ENCODE data around the gene LPCAT2. TPM values are rescaled to one million over a fixed set of nuclear protein-coding genes. Genes with fewer than 3 reads are reported as not detected.

Gene LPCAT2
- total and polyA plus RNA-seq, 2 of the 8 experiments (the other 6 are each of a cell fraction or from before 2014, with no cell fraction given): 2.2 to 10.6 TPM

GRCh38 chr16:55464375-55464774 is 44.5 kb upstream of the LPCAT2 start:
- no peak overlapping the region for H4K91ac ChIP-seq (replicated peaks; ENCODE audit: insufficient read length, low read length)
- no peaks in the 10 kb centered on the region for H4K20me1 ChIP-seq (replicated peaks in 1 of 2; ENCODE audit: control insufficient read depth in 1 of 2, insufficient read depth in 2 of 2, low read length in 2 of 2)
- H4K5ac ChIP-seq (ENCODE audit: insufficient read length, low read depth, low read length): no peak overlapping the region
- H3K79me2 ChIP-seq (ENCODE audit: control insufficient read depth in 1 of 2, insufficient read depth in 2 of 2, low read length in 2 of 2): no peaks in the 10 kb centered on the region
- H3K4ac ChIP-seq (replicated peaks; ENCODE audit: insufficient read length, low read depth, low read length): no peak overlapping the region
- H3K9ac ChIP-seq (replicated peaks in 1 of 4; ENCODE audit: extremely low read depth in 1 of 4, low read depth in 3 of 4, low read length in 3 of 4): no peak overlapping the region
- no peak overlapping the region for H3K4me3 ChIP-seq (ENCODE audit: extremely low read depth in 1 of 4, insufficient read depth in 2 of 4, low read depth in 3 of 4, low read length in 4 of 4)
- H2AFZ ChIP-seq (ENCODE audit: low read length): no peak overlapping the region
- TF ChIP-seq SP2 (IDR thresholded peaks at IDR 0.05; ENCODE audit: low read length): no peak
- no peak for TF ChIP-seq POLR2A (IDR thresholded peaks at IDR 0.05; ENCODE audit: control extremely low read depth in 1 of 2, low read depth in 2 of 2, low read length in 2 of 2)
- TF ChIP-seq SAP30 (IDR thresholded peaks at IDR 0.05; ENCODE audit: insufficient read depth, insufficient replicate concordance, low read length): no peak
- TF ChIP-seq NRF1 (IDR thresholded peaks at IDR 0.05; ENCODE audit: low read depth, low read length): no peak
- no peak for TF ChIP-seq RFX5 (IDR thresholded peaks at IDR 0.05; ENCODE audit: borderline replicate concordance, low read depth, low read length)
- TF ChIP-seq HDAC2 (IDR thresholded peaks at IDR 0.05; ENCODE audit: borderline replicate concordance in 1 of 2, low read depth in 2 of 2, low read length in 2 of 2): no peak
- no peak for TF ChIP-seq GTF2F1 (IDR thresholded peaks at IDR 0.05; ENCODE audit: borderline replicate concordance, low read depth, low read length)
- no peak for TF ChIP-seq EGR1 (IDR thresholded peaks at IDR 0.05; ENCODE audit: borderline replicate concordance, low read depth, low read length)
- no peak overlapping the region for H2BK12ac ChIP-seq (ENCODE audit: low read depth, low read length)
- no peak overlapping the region for H4K8ac ChIP-seq (ENCODE audit: extremely low read depth, insufficient read depth, low read length)
- no peak overlapping the region for H3K23ac ChIP-seq (ENCODE audit: insufficient read length)
- H3K36me3 ChIP-seq (ENCODE audit: control insufficient read depth in 2 of 4, insufficient read depth in 4 of 4, low read length in 3 of 4): no peaks in the 10 kb centered on the region
- H3K18ac ChIP-seq (ENCODE audit: extremely low read depth, low read length): no peak overlapping the region
- ChIA-PET CTCF (ENCODE audit: partially characterized antibody) (interaction anchor here (0.6 to 19.1 kb wide), 76 partner anchors 8 to 1007 kb away, joined by 3 to 446 read pairs (median 6); partner anchors contain the start of genes CAPNS2, CES1 and SLC6A2), POLR2A (ENCODE audit: partially characterized antibody) (no interaction called here)
- no peak for DNase-seq (ENCODE audit: low read depth in 1 of 2, low spot score in 2 of 2)
- H2BK5ac ChIP-seq (ENCODE audit: low read depth, low read length): no peak overlapping the region
- no peaks in the 10 kb centered on the region for H3K9me3 ChIP-seq (ENCODE audit: insufficient read depth in 2 of 2, low read depth in 1 of 2, low read length in 1 of 2)
- H2BK120ac ChIP-seq (replicated peaks; ENCODE audit: low read depth, low read length): no peak overlapping the region
- H3K4me2 ChIP-seq (ENCODE audit: insufficient read depth in 1 of 2, low read depth in 2 of 2, low read length in 2 of 2): no peak overlapping the region
- H3K56ac ChIP-seq (replicated peaks; ENCODE audit: insufficient read length, low read depth, low read length): no peak overlapping the region
- H3K14ac ChIP-seq (ENCODE audit: insufficient read length): no peak overlapping the region
- H2BK15ac ChIP-seq (ENCODE audit: low read length): no peak overlapping the region
- H3K79me1 ChIP-seq (ENCODE audit: low read depth, low read length): no peaks in the 10 kb centered on the region
- no peaks in the 10 kb centered on the region for H3K23me2 ChIP-seq (ENCODE audit: low read depth, low read length)
- no peaks in the 10 kb centered on the region; a peak in 3 of 7 replicates for H3K27me3 ChIP-seq (replicated peaks in 1 of 4; ENCODE audit: control insufficient read depth in 3 of 4, extremely low read depth in 1 of 4, insufficient read depth in 3 of 4, low read length in 3 of 4)
- no peak overlapping the region for H2BK20ac ChIP-seq (ENCODE audit: low read length)
- FAIRE-seq: no peak
- WGBS, 2 experiments (ENCODE audit: extremely low coverage in 1 of 2, insufficient coverage in 1 of 2, insufficient read length in 1 of 2, insufficient replicate concordance in 2 of 2, low coverage in 1 of 2, low lambda C conversion rate in 2 of 2, missing lambda C conversion rate in 1 of 2): 75% methylated on average over 4 of the region's 4 CpGs; no CpG with 5 or more reads in 1 of the 2 experiments
- H2AK5ac ChIP-seq (ENCODE audit: low read depth, low read length): no peak overlapping the region
- H3K4me1 ChIP-seq (replicated peaks in 1 of 4; ENCODE audit: control insufficient read depth in 3 of 4, insufficient read depth in 4 of 4, low read length in 3 of 4): no peaks in the 10 kb centered on the region
- no peak overlapping the region for H3K27ac ChIP-seq (ENCODE audit: low read depth, low read length)
